SKM-1 treated with dmso at 0.1 percent for 144 hours (cell line): ENCODE measurements around the gene IQSEC2.

Experiments used
- DNase-seq: peaks from one replicate; lab custom pipeline; 2025; ENCODE audit not compliant: unreplicated experiment; lab: John Stamatoyannopoulos, UW

IQSEC2 gene

GRCh38 chrX:53269536-53270107 is 11.8 kb downstream of the IQSEC2 start:
- no peak for DNase-seq

GRCh38 chrX:53268173-53268572 is 13.2 kb downstream of the IQSEC2 start:
- no peak for DNase-seq

GRCh38 chrX:53266914-53267313 is 14.5 kb downstream of the IQSEC2 start:
- peak; percentile 50 for DNase-seq

- no peak for DNase-seq
These were observed 15.4 kb downstream of the IQSEC2 start for GRCh38 chrX:53265771-53266574.

- DNase-seq = no peak
These were observed 17.7 kb downstream of the IQSEC2 start for GRCh38 chrX:53263597-53264094.

- DNase-seq = peak; percentile 55
These were observed 18.4 kb downstream of the IQSEC2 start for GRCh38 chrX:53262918-53263394.

- no peak for DNase-seq
These were observed 19.0 kb downstream of the IQSEC2 start for GRCh38 chrX:53262189-53262917.

GRCh38 chrX:53261355-53261972 is 19.9 kb downstream of the IQSEC2 start:
- no peak for DNase-seq

- no peak for DNase-seq
These were observed 20.5 kb downstream of the IQSEC2 start for GRCh38 chrX:53260836-53261235.

GRCh38 chrX:53257670-53258423 is 23.5 kb downstream of the IQSEC2 start:
- no peak for DNase-seq

GRCh38 chrX:53257166-53257565 is 24.2 kb downstream of the IQSEC2 start:
- DNase-seq = no peak

- no peak for DNase-seq
These were observed 24.8 kb downstream of the IQSEC2 start for GRCh38 chrX:53256446-53257041.

GRCh38 chrX:53255738-53256191 is 25.6 kb downstream of the IQSEC2 start:
- no peak for DNase-seq

GRCh38 chrX:53254570-53255461 is 26.6 kb downstream of the IQSEC2 start:
- no peak for DNase-seq

GRCh38 chrX:53253293-53254020 is 27.9 kb downstream of the IQSEC2 start:
- no peak for DNase-seq

- no peak for DNase-seq
These were observed 30.1 kb downstream of the IQSEC2 start for GRCh38 chrX:53251307-53251706.

- no peak for DNase-seq
These were observed 30.8 kb downstream of the IQSEC2 start for GRCh38 chrX:53250556-53250955.

GRCh38 chrX:53249408-53250042 is 31.9 kb downstream of the IQSEC2 start:
- DNase-seq = no peak
